B cell (primary cell): ENCODE results near the gene CACNB4. TPM values are rescaled to one million over a fixed set of nuclear protein-coding genes. Genes with fewer than 3 reads are reported as not detected.

Experiments
- ATAC-seq: fragments of 200-7000 bp; cut with Tn5 transposase; one replicate; pipeline ENCODE4 v1.10.0; 2021; ENCODE audit warnings: low read depth, mild to moderate bottlenecking, moderate number of reproducible peaks, moderate library complexity
- CTCF ChIA-PET: fragments of 350-600 bp; sonication (Branson Sonifier 250); formaldehyde crosslinking; loops from one replicate; lab custom pipeline; 2021; ENCODE audit warnings: antibody characterized with exemption, inconsistent platforms; lab: Charles Lee
- POLR2A ChIA-PET: fragments of 350-600 bp; sonication (Branson Sonifier 250); formaldehyde crosslinking; loops from one replicate; lab custom pipeline; 2021; ENCODE audit warnings: antibody characterized with exemption; lab: Charles Lee
- DNase-seq: peaks from one replicate; pipeline ENCODE4 v3.0.0; 2013
- H2AFZ ChIP-seq: 2 replicates; pipeline ENCODE4 v1.6.1; 2012; ENCODE audit warnings: mild to moderate bottlenecking, low read depth, low read length; ENCODE audit not compliant: insufficient read depth, poor library complexity, severe bottlenecking
- H3K27ac ChIP-seq, 2 donors: 1 replicate in 1 of 2; 2 replicates in 1 of 2; pipeline ENCODE4 v1.5.1; 2012 to 2013; ENCODE audit warnings: low read length in 2 of 2, mild to moderate bottlenecking in 2 of 2, moderate library complexity in 1 of 2
- H3K27me3 ChIP-seq, 4 experiments: fragments of 200-600 bp in 1 of 4; sonication (generic) in 1 of 4; replicated peaks in 1 of 4; 1 replicate in 2 of 4; 2 replicates in 2 of 4; pipeline versions ENCODE4 v1.6.1 to v1.7.0; 2013 to 2016; ENCODE audit warnings: low read length in 3 of 4, mild to moderate bottlenecking in 2 of 4, mixed read lengths in 1 of 4, moderate library complexity in 1 of 4; ENCODE audit not compliant: insufficient read depth in 4 of 4, control insufficient read depth in 3 of 4; ENCODE audit errors: control extremely low read depth in 1 of 4
- H3K36me3 ChIP-seq, 2 experiments: replicated peaks in 1 of 2; 1 replicate in 1 of 2; 2 replicates in 1 of 2; pipeline versions ENCODE4 v1.6.1 to v1.7.1; 2013; ENCODE audit warnings: low read length in 1 of 2; ENCODE audit not compliant: insufficient read depth in 2 of 2, control insufficient read depth in 1 of 2; ENCODE audit errors: control extremely low read depth in 1 of 2, extremely low read depth in 1 of 2
- H3K4me1 ChIP-seq, 2 donors: fragments of 200-600 bp in 1 of 2; sonication (generic) in 1 of 2; 1 replicate in 1 of 2; 2 replicates in 1 of 2; pipeline versions ENCODE4 v1.5.1 to v1.6.1; 2013 to 2017; ENCODE audit warnings: low read length in 2 of 2; ENCODE audit not compliant: control insufficient read depth in 2 of 2, insufficient read depth in 2 of 2
- H3K4me2 ChIP-seq: replicated peaks from 2 replicates; pipeline ENCODE3; 2012; ENCODE audit warnings: mild to moderate bottlenecking, low read depth, low read length; ENCODE audit not compliant: poor library complexity, severe bottlenecking
- H3K4me3 ChIP-seq, 5 experiments: fragments of 200-600 bp in 1 of 5; sonication (generic) in 1 of 5; 1 replicate in 3 of 5; 2 replicates in 2 of 5; pipeline versions ENCODE4 v1.5.1 to v1.7.0; 2011 to 2016; ENCODE audit warnings: low read length in 4 of 5, mild to moderate bottlenecking in 4 of 5, low read depth in 2 of 5, control low read depth in 1 of 5, moderate library complexity in 1 of 5; ENCODE audit not compliant: insufficient read depth in 1 of 5; ENCODE audit errors: control extremely low read depth in 1 of 5, extremely low read depth in 1 of 5
- H3K79me2 ChIP-seq: fragments of 200-600 bp; sonication (generic); one replicate; pipeline ENCODE4 v1.6.0; 2016; ENCODE audit warnings: low read length; ENCODE audit not compliant: control insufficient read depth, insufficient read depth
- H3K9ac ChIP-seq: fragments of 200-600 bp; sonication (generic); 2 replicates; pipeline ENCODE4 v1.6.1; 2017; ENCODE audit warnings: mild to moderate bottlenecking, low read length, moderate library complexity
- H3K9me3 ChIP-seq, 3 donors: one replicate each; pipeline versions ENCODE4 v1.6.1 to v1.7.1; 2013; ENCODE audit warnings: low read length in 2 of 3; ENCODE audit not compliant: control insufficient read depth in 2 of 3, insufficient read depth in 1 of 3; ENCODE audit errors: control extremely low read depth in 1 of 3
- H4K20me1 ChIP-seq: 2 replicates; pipeline ENCODE4 v1.6.0; 2012; ENCODE audit warnings: mild to moderate bottlenecking, low read length; ENCODE audit not compliant: insufficient read depth, control insufficient read depth, poor library complexity, severe bottlenecking
- H3K27ac Mint-ChIP-seq: one replicate; pipeline ENCODE4 v1.8.0; 2021; ENCODE audit warnings: mixed read lengths
- H3K27me3 Mint-ChIP-seq: one replicate; pipeline ENCODE4 v1.8.0; 2021; ENCODE audit warnings: mixed read lengths
- H3K4me1 Mint-ChIP-seq: one replicate; pipeline ENCODE4 v1.8.0; 2021; ENCODE audit warnings: mixed read lengths
- H3K4me3 Mint-ChIP-seq: one replicate; pipeline ENCODE4 v1.8.0; 2021; ENCODE audit warnings: mixed read lengths
- H3K9me3 Mint-ChIP-seq: one replicate; pipeline ENCODE4 v1.8.0; 2022; ENCODE audit warnings: mixed read lengths; ENCODE audit not compliant: insufficient read depth
- EZH2 ChIP-seq: IDR thresholded peaks from 2 replicates; pipeline ENCODE4 v1.6.1; 2012; ENCODE audit warnings: borderline replicate concordance, low read depth, mild to moderate bottlenecking, moderate library complexity, low read length; ENCODE audit not compliant: insufficient read depth, poor library complexity, severe bottlenecking
- WGBS: methylation state at CpG from one replicate; pipeline ENCODE4 v1.1.5; 2013; ENCODE audit warnings: missing lambda C conversion rate; ENCODE audit not compliant: insufficient coverage; 5-methylcytosine and 5-hydroxymethylcytosine counted together
- intact Hi-C: fragments of 100-400 bp; cut with micrococcal nuclease; formaldehyde crosslinking; loops from one replicate; pipeline ENCODE4 v1.10.0; 2022
- polyA plus RNA-seq: library from polyadenylated mRNA; depleted of rRNA; stranded (reverse); fragments of >200 nt; gene quantifications from 2 replicates; pipeline ENCODE4 v1.2.3, GENCODE V29; 2012
- total RNA-seq, 2 donors: library from RNA; stranded (reverse); fragments of 120-200 nt in 1 of 2; gene quantifications; 1 replicate in 1 of 2; 2 replicates in 1 of 2; pipeline versions ENCODE4 v1.2.3 to v1.2.4, GENCODE V29; 2013 to 2022
- TF ChIP-seq, protein P1 (sequence below): fragments of 200-600 bp; IDR thresholded peaks from one replicate; pipeline ENCODE4 v1.8.0; 2022; ENCODE audit warnings: antibody characterized with exemption, mild to moderate bottlenecking

The CACNB4 gene
- total and polyA plus RNA-seq, 2 donors (not counting 1 experiment from before 2014, with no cell fraction given), result 0.12 to 1.4 TPM

GRCh38 chr2:151842830-151843690 is 255.8 kb downstream of the CACNB4 start:
- Mint-ChIP-seq H3K4me1 (peaks cover 29% of the 10 kb centered on the region), H3K9me3 (no peaks in the 10 kb centered on the region), H3K4me3 (no peak overlapping the region), H3K27ac (no peak overlapping the region), H3K27me3 (no peaks in the 10 kb centered on the region)
- Histone ChIP-seq H3K9me3 (no peaks in the 10 kb centered on the region), H3K4me1 (peaks cover 0 to 3% of the 10 kb centered on the region in 2 donors), H4K20me1 (no peaks in the 10 kb centered on the region), H3K36me3 (no peaks in the 10 kb centered on the region), H3K79me2 (no peaks in the 10 kb centered on the region), H3K9ac (no peak overlapping the region), H3K4me2 (no peak overlapping the region), H2AFZ (no peak overlapping the region), H3K4me3 (no peak overlapping the region), H3K27ac (no peak overlapping the region), H3K27me3 (no peaks in the 10 kb centered on the region)
- ATAC-seq (no peak), DNase-seq (no peak)
- 74% methylated on average over 8 of the region's 8 CpGs for WGBS
- intact Hi-C loops, result no loop called here
- no peak for TF ChIP-seq EZH2
- TF ChIP-seq, protein P1, sequence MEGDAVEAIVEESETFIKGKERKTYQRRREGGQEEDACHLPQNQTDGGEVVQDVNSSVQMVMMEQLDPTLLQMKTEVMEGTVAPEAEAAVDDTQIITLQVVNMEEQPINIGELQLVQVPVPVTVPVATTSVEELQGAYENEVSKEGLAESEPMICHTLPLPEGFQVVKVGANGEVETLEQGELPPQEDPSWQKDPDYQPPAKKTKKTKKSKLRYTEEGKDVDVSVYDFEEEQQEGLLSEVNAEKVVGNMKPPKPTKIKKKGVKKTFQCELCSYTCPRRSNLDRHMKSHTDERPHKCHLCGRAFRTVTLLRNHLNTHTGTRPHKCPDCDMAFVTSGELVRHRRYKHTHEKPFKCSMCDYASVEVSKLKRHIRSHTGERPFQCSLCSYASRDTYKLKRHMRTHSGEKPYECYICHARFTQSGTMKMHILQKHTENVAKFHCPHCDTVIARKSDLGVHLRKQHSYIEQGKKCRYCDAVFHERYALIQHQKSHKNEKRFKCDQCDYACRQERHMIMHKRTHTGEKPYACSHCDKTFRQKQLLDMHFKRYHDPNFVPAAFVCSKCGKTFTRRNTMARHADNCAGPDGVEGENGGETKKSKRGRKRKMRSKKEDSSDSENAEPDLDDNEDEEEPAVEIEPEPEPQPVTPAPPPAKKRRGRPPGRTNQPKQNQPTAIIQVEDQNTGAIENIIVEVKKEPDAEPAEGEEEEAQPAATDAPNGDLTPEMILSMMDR, result no peak
- ChIA-PET POLR2A (no interaction called here), CTCF (no interaction called here)

- Histone ChIP-seq H3K4me2 (no peak overlapping the region), H3K4me3 (no peak overlapping the region), H3K79me2 (no peaks in the 10 kb centered on the region), H3K4me1 (peaks cover 0 to 3% of the 10 kb centered on the region in 2 donors), H3K36me3 (no peaks in the 10 kb centered on the region), H4K20me1 (no peaks in the 10 kb centered on the region), H2AFZ (no peak overlapping the region), H3K9me3 (no peaks in the 10 kb centered on the region), H3K9ac (no peak overlapping the region), H3K27ac (no peak overlapping the region), H3K27me3 (no peaks in the 10 kb centered on the region)
- CTCF ChIA-PET, result interaction anchor here (0.9 kb wide), 1 partner anchor 158 kb away, joined by 3 read pairs; no protein-coding TSS in a partner anchor
- intact Hi-C loops, result no loop called here
- 92% methylated on average over 1 of the region's 2 CpGs for WGBS
- POLR2A ChIA-PET, result no interaction called here
- ATAC-seq, result no peak
- Mint-ChIP-seq H3K27me3 (no peaks in the 10 kb centered on the region), H3K4me1 (peaks cover 29% of the 10 kb centered on the region), H3K27ac (no peak overlapping the region), H3K9me3 (no peaks in the 10 kb centered on the region), H3K4me3 (no peak overlapping the region)
- no peak for TF ChIP-seq EZH2
- TF ChIP-seq, protein P1, result no peak
- no peak for DNase-seq
Measured at GRCh38 chr2:151841047-151841424, 257.8 kb downstream of the CACNB4 start.
